SK-N-SH (cell line): ENCODE measurements around the gene GALC. TPM values are rescaled to one million over a fixed set of nuclear protein-coding genes. Genes with fewer than 3 reads are reported as not detected.

Source experiments
- CTCF ChIA-PET: fragments of 300-600, 350-600 bp; formaldehyde crosslinking; extraction: SDS; loops from one replicate; lab custom pipeline; 2021; lab: Yijun Ruan, JAX
- POLR2A ChIA-PET: fragments of 350-600 bp; sonication (Branson Sonifier 250); formaldehyde crosslinking; extraction: SDS; loops from one replicate; lab custom pipeline; 2020; ENCODE audit warnings: antibody characterized with exemption, inconsistent platforms; lab: Yijun Ruan, JAX
- DNase-seq: peaks from one replicate; pipeline ENCODE4 v3.0.0; 2012
- H2AFZ ChIP-seq: fragments of 200-600 bp; sonication (generic); 2 replicates; pipeline ENCODE4 v1.8.1; 2016; ENCODE audit warnings: antibody characterized with exemption, mild to moderate bottlenecking, low read depth
- H3F3A ChIP-seq: fragments of 200-600 bp; sonication (generic); replicated peaks from 2 replicates; pipeline ENCODE3; 2016; ENCODE audit warnings: antibody characterized with exemption, mild to moderate bottlenecking; ENCODE audit not compliant: insufficient read depth
- H3K27ac ChIP-seq, 2 experiments: fragments of 200-500 bp in 1 of 2; fragments of 200-600 bp in 1 of 2; sonication (Bioruptor generic) in 1 of 2; sonication (generic), shearing (Covaris generic) in 1 of 2; 2 replicates each; pipeline versions ENCODE4 v1.5.1 to v1.6.1; 2014 to 2016; ENCODE audit warnings: low read depth in 2 of 2, inconsistent platforms in 1 of 2, low read length in 1 of 2, mild to moderate bottlenecking in 1 of 2, mixed read lengths in 1 of 2
- H3K27me3 ChIP-seq: fragments of 200-600 bp; sonication (generic), shearing (Covaris generic); 2 replicates; pipeline ENCODE4 v1.6.1; 2016; ENCODE audit warnings: mixed run types; ENCODE audit not compliant: insufficient read depth
- H3K36me3 ChIP-seq, 2 experiments: fragments of 200-500 bp in 1 of 2; fragments of 200-600 bp in 1 of 2; sonication (Bioruptor generic) in 1 of 2; sonication (generic) in 1 of 2; replicated peaks in 1 of 2; 2 replicates each; pipeline versions ENCODE3 to v1.5.1; 2014 to 2016; ENCODE audit warnings: low read length in 1 of 2, mild to moderate bottlenecking in 1 of 2; ENCODE audit not compliant: insufficient read depth in 2 of 2, control insufficient read depth in 1 of 2
- H3K4me1 ChIP-seq, 2 experiments: fragments of 200-500 bp in 1 of 2; fragments of 200-600 bp in 1 of 2; sonication (Bioruptor generic) in 1 of 2; sonication (generic), shearing (Covaris generic) in 1 of 2; 2 replicates each; pipeline versions ENCODE4 v1.5.1 to v1.6.1; 2014 to 2016; ENCODE audit warnings: low read depth in 1 of 2, low read length in 1 of 2, mixed run types in 1 of 2; ENCODE audit not compliant: insufficient read depth in 2 of 2, control insufficient read depth in 1 of 2
- H3K4me2 ChIP-seq: fragments of 200-600 bp; sonication (generic), shearing (Covaris generic); 2 replicates; pipeline ENCODE4 v1.6.1; 2017; ENCODE audit warnings: mixed run types
- H3K4me3 ChIP-seq, 2 experiments: fragments of 200-500 bp in 1 of 2; fragments of 200-600 bp in 1 of 2; sonication (Bioruptor generic) in 1 of 2; sonication (generic), shearing (Covaris generic) in 1 of 2; 2 replicates each; pipeline versions ENCODE4 v1.5.1 to v1.8.1; 2014 to 2016; ENCODE audit warnings: low read depth in 2 of 2, inconsistent platforms in 1 of 2, low read length in 1 of 2, mild to moderate bottlenecking in 1 of 2, mixed read lengths in 1 of 2, moderate library complexity in 1 of 2
- H3K79me2 ChIP-seq: fragments of 200-600 bp; sonication (generic); 2 replicates; pipeline ENCODE4 v1.8.1; 2017; ENCODE audit warnings: mild to moderate bottlenecking; ENCODE audit not compliant: insufficient read depth
- H3K9ac ChIP-seq: fragments of 200-600 bp; sonication (generic); 2 replicates; pipeline ENCODE4 v1.6.1; 2017; ENCODE audit warnings: mixed run types
- H3K9me2 ChIP-seq: fragments of 200-600 bp; sonication (generic); 2 replicates; pipeline ENCODE4 v1.6.1; 2017; ENCODE audit warnings: mixed run types
- H3K9me3 ChIP-seq: fragments of 200-600 bp; sonication (generic); 2 replicates; pipeline ENCODE4 v1.6.1; 2017; ENCODE audit warnings: mixed run types, mild to moderate bottlenecking, moderate library complexity
- H4K20me1 ChIP-seq: fragments of 200-600 bp; sonication (generic); 2 replicates; pipeline ENCODE4 v1.6.1; 2017; ENCODE audit warnings: mild to moderate bottlenecking, mixed run types; ENCODE audit not compliant: insufficient read depth
- ELF1 ChIP-seq: IDR thresholded peaks from 2 replicates; pipeline ENCODE4 v1.4.0; 2012
- EZH2phosphoT487 ChIP-seq: fragments of 200-600 bp; sonication (generic); IDR thresholded peaks from 2 replicates; pipeline ENCODE4 v1.6.1; 2017; ENCODE audit warnings: low read depth, mixed run types, mild to moderate bottlenecking, antibody characterized with exemption, moderate library complexity, borderline replicate concordance
- FOXJ3 ChIP-seq: sonication (generic); formaldehyde crosslinking; IDR thresholded peaks from 2 replicates; pipeline ENCODE4 v1.5.1; 2020; ENCODE audit warnings: mild to moderate bottlenecking, missing genetic modification reagents
- JUND ChIP-seq: IDR thresholded peaks from 2 replicates; pipeline ENCODE4 v1.4.0; 2012
- MEF2A ChIP-seq: IDR thresholded peaks from 2 replicates; pipeline ENCODE4 v1.4.0; 2012; ENCODE audit warnings: low read depth, borderline replicate concordance
- MXI1 ChIP-seq: IDR thresholded peaks from 2 replicates; pipeline ENCODE4 v1.6.1; 2012; ENCODE audit warnings: mild to moderate bottlenecking, low read depth, low read length, improper control_type of control experiment
- NFIC ChIP-seq: IDR thresholded peaks from 2 replicates; pipeline ENCODE4 v1.4.0; 2012; ENCODE audit warnings: borderline replicate concordance
- NRF1 ChIP-seq: IDR thresholded peaks from 2 replicates; pipeline ENCODE4 v1.6.1; 2012; ENCODE audit warnings: low read depth, mild to moderate bottlenecking, low read length
- POLR2AphosphoS5 ChIP-seq: IDR thresholded peaks from 2 replicates; pipeline ENCODE4 v1.6.1; 2012; ENCODE audit warnings: low read depth, low read length
- RXRA ChIP-seq: IDR thresholded peaks from 2 replicates; pipeline ENCODE4 v1.4.0; 2012; ENCODE audit warnings: low read depth, mild to moderate bottlenecking, borderline replicate concordance
- TAF1 ChIP-seq: IDR thresholded peaks from 2 replicates; pipeline ENCODE4 v1.6.1; 2012; ENCODE audit warnings: low read depth, mild to moderate bottlenecking, low read length, moderate library complexity, borderline replicate concordance
- YY1 ChIP-seq: IDR thresholded peaks from 2 replicates; pipeline ENCODE4 v1.4.0; 2012; ENCODE audit warnings: low read depth, mild to moderate bottlenecking
- WGBS: methylation state at CpG from one replicate; pipeline ENCODE4 v1.1.6; 2017; ENCODE audit warnings: low lambda C conversion rate; 5-methylcytosine and 5-hydroxymethylcytosine counted together
- polyA plus RNA-seq, 3 experiments: library from polyadenylated mRNA; depleted of rRNA; stranded (reverse); fragments of >200 nt; gene quantifications; 2 replicates each; pipeline ENCODE4 v1.2.3, GENCODE V29; 2012
- TF ChIP-seq, protein P1 (sequence below): fragments of 200-600 bp; sonication (generic); IDR thresholded peaks from 2 replicates; pipeline ENCODE4 v1.6.1; 2017; ENCODE audit warnings: antibody characterized with exemption, mild to moderate bottlenecking, moderate library complexity
- TF ChIP-seq, protein P2 (sequence below): IDR thresholded peaks from 2 replicates; pipeline ENCODE4 v1.4.0; 2012; ENCODE audit warnings: low read depth, borderline replicate concordance
- TF ChIP-seq, protein P3 (sequence below): IDR thresholded peaks from 2 replicates; pipeline ENCODE4; 2012
- TF ChIP-seq, protein P4 (sequence below): IDR thresholded peaks from 2 replicates; pipeline ENCODE4 v1.4.0; 2012; ENCODE audit warnings: low read depth

GALC gene
- polyA plus RNA-seq, 1 of the 3 experiments (the other 2 are of a cell fraction) = 9.7 TPM

DNA sequence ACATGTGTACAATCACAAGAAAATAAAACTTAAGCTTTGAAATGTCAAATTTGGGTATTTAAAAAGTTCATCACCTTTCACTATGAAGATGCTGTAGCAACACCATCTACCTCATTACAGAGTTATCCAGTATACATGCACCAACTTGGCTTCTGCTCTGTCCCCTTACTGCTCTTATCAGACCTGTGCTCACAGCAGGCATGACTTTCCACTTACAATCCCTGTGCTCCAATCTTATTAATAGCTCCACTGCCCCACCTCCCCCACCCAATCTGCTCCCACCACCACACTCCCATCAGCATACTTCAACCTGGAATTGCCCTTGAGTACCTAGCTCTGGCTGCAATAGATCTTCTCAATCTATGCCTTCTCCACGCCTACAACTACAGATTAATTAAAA, 13.3 kb downstream of the GALC start:
- 74% methylated on average over 1 of the region's 1 CpG for WGBS
- H3F3A ChIP-seq = no peaks in the 10 kb centered on the region
- no peak overlapping the region for H3K4me3 ChIP-seq
- no peak overlapping the region for H3K27ac ChIP-seq
- no peaks in the 10 kb centered on the region for H4K20me1 ChIP-seq
- H3K4me1 ChIP-seq = no peaks in the 10 kb centered on the region
- POLR2A ChIA-PET = no interaction called here
- peaks cover 0 to 3% of the 10 kb centered on the region in 2 experiments for H3K36me3 ChIP-seq
- no peak for DNase-seq
- H3K27me3 ChIP-seq = no peaks in the 10 kb centered on the region
- CTCF ChIA-PET = interaction anchor here (1.5 kb wide), 1 partner anchor 12 kb away, joined by 5 read pairs; no protein-coding TSS in a partner anchor
- no peaks in the 10 kb centered on the region for H3K9me2 ChIP-seq
- H2AFZ ChIP-seq = no peak overlapping the region
- no peak overlapping the region for H3K4me2 ChIP-seq
- H3K9ac ChIP-seq = no peak overlapping the region
- H3K9me3 ChIP-seq = no peaks in the 10 kb centered on the region
- H3K79me2 ChIP-seq = no peaks in the 10 kb centered on the region
- TF ChIP-seq EZH2phosphoT487 (no peak), FOXJ3 (CRISPR knock-in tag) (no peak), RXRA (no peak), POLR2AphosphoS5 (no peak), YY1 (no peak), TAF1 (no peak), JUND (no peak), ELF1 (no peak), MXI1 (no peak), MEF2A (no peak), NRF1 (no peak), NFIC (no peak)
- TF ChIP-seq, protein P1, sequence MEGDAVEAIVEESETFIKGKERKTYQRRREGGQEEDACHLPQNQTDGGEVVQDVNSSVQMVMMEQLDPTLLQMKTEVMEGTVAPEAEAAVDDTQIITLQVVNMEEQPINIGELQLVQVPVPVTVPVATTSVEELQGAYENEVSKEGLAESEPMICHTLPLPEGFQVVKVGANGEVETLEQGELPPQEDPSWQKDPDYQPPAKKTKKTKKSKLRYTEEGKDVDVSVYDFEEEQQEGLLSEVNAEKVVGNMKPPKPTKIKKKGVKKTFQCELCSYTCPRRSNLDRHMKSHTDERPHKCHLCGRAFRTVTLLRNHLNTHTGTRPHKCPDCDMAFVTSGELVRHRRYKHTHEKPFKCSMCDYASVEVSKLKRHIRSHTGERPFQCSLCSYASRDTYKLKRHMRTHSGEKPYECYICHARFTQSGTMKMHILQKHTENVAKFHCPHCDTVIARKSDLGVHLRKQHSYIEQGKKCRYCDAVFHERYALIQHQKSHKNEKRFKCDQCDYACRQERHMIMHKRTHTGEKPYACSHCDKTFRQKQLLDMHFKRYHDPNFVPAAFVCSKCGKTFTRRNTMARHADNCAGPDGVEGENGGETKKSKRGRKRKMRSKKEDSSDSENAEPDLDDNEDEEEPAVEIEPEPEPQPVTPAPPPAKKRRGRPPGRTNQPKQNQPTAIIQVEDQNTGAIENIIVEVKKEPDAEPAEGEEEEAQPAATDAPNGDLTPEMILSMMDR = no peak
- TF ChIP-seq, protein P2, sequence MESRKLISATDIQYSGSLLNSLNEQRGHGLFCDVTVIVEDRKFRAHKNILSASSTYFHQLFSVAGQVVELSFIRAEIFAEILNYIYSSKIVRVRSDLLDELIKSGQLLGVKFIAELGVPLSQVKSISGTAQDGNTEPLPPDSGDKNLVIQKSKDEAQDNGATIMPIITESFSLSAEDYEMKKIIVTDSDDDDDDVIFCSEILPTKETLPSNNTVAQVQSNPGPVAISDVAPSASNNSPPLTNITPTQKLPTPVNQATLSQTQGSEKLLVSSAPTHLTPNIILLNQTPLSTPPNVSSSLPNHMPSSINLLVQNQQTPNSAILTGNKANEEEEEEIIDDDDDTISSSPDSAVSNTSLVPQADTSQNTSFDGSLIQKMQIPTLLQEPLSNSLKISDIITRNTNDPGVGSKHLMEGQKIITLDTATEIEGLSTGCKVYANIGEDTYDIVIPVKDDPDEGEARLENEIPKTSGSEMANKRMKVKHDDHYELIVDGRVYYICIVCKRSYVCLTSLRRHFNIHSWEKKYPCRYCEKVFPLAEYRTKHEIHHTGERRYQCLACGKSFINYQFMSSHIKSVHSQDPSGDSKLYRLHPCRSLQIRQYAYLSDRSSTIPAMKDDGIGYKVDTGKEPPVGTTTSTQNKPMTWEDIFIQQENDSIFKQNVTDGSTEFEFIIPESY = no peak
- TF ChIP-seq, protein P3, sequence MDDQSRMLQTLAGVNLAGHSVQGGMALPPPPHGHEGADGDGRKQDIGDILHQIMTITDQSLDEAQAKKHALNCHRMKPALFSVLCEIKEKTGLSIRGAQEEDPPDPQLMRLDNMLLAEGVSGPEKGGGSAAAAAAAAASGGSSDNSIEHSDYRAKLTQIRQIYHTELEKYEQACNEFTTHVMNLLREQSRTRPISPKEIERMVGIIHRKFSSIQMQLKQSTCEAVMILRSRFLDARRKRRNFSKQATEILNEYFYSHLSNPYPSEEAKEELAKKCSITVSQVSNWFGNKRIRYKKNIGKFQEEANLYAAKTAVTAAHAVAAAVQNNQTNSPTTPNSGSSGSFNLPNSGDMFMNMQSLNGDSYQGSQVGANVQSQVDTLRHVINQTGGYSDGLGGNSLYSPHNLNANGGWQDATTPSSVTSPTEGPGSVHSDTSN = no peak
- TF ChIP-seq, protein P4, sequence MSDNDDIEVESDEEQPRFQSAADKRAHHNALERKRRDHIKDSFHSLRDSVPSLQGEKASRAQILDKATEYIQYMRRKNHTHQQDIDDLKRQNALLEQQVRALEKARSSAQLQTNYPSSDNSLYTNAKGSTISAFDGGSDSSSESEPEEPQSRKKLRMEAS = no peak
- TF ChIP-seq, all 33 proteins: peak for 0
